ENCODE data around the gene NPAS3.

DNA sequence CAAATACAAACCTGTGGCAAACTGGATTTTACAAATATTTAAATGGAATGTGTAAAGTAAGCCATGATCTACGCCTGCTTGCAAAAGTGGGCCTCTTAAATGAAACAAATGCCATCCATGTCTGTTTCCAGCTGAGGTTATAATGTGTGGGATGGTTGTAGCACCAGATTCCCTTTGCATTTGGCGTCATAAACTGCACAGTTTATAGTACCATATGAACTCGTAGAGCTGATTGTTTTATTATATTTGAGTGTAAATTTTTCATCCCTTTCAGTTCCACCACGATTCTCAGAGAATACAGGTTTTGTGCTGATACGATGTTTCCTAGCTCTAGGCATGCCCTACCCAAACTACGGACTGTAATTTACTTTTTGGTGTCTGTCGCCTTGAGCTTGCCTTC, 637.3 kb downstream of the NPAS3 start:
- no peak for TF ChIP-seq POLR2A (IDR thresholded peaks at IDR 0.05)
- TF ChIP-seq, protein P1, sequence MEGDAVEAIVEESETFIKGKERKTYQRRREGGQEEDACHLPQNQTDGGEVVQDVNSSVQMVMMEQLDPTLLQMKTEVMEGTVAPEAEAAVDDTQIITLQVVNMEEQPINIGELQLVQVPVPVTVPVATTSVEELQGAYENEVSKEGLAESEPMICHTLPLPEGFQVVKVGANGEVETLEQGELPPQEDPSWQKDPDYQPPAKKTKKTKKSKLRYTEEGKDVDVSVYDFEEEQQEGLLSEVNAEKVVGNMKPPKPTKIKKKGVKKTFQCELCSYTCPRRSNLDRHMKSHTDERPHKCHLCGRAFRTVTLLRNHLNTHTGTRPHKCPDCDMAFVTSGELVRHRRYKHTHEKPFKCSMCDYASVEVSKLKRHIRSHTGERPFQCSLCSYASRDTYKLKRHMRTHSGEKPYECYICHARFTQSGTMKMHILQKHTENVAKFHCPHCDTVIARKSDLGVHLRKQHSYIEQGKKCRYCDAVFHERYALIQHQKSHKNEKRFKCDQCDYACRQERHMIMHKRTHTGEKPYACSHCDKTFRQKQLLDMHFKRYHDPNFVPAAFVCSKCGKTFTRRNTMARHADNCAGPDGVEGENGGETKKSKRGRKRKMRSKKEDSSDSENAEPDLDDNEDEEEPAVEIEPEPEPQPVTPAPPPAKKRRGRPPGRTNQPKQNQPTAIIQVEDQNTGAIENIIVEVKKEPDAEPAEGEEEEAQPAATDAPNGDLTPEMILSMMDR (IDR thresholded peaks at IDR 0.05): no peak
- no peak for TF ChIP-seq POLR2AphosphoS5 (IDR thresholded peaks at IDR 0.05)
